CD4-positive, alpha-beta T cell (primary cell): ENCODE data around the gene KCNMA1. TPM values are rescaled to one million over a fixed set of nuclear protein-coding genes. Genes with fewer than 3 reads are reported as not detected.
A peak's percentile ranks its signal among the peaks of the same experiment; 100 is the strongest.

Source experiments
- ATAC-seq: fragments of 200-7000 bp; cut with Tn5 transposase; one replicate; pipeline ENCODE4 v1.10.0; 2022; ENCODE audit warnings: mild to moderate bottlenecking; ENCODE audit not compliant: poor library complexity
- CTCF ChIA-PET: fragments of 350-600 bp; sonication (Branson Sonifier 250); formaldehyde crosslinking; loops from one replicate; lab custom pipeline; 2021; ENCODE audit warnings: antibody characterized with exemption, inconsistent platforms; lab: Charles Lee
- POLR2A ChIA-PET: fragments of 350-600 bp; sonication (Branson Sonifier 250); formaldehyde crosslinking; loops from one replicate; lab custom pipeline; 2021; ENCODE audit warnings: antibody characterized with exemption, inconsistent platforms; lab: Charles Lee
- DNase-seq, 14 experiments: peaks; one replicate each; pipeline ENCODE4 v3.0.0-alpha.2; 2013 to 2020; ENCODE audit warnings: mixed read lengths in 2 of 14
- H3K27ac ChIP-seq, 2 donors: one replicate each; pipeline versions ENCODE4 v1.5.1 to v1.7.0; 2013; ENCODE audit warnings: low read length in 2 of 2, low read depth in 1 of 2, mild to moderate bottlenecking in 1 of 2
- H3K27me3 ChIP-seq, 2 experiments: 1 replicate in 1 of 2; 2 replicates in 1 of 2; pipeline versions ENCODE4 v1.6.1 to v1.7.0; 2013; ENCODE audit warnings: low read length in 2 of 2, control low read depth in 1 of 2, mild to moderate bottlenecking in 1 of 2, moderate library complexity in 1 of 2; ENCODE audit not compliant: insufficient read depth in 2 of 2, control insufficient read depth in 1 of 2
- H3K36me3 ChIP-seq: one replicate; pipeline ENCODE4 v1.6.1; 2013; ENCODE audit warnings: low read length, control low read depth; ENCODE audit not compliant: insufficient read depth
- H3K4me1 ChIP-seq: one replicate; pipeline ENCODE4 v1.6.1; 2013; ENCODE audit warnings: low read length, control low read depth; ENCODE audit not compliant: insufficient read depth
- H3K4me3 ChIP-seq: one replicate; pipeline ENCODE4 v1.5.1; 2013; ENCODE audit warnings: mild to moderate bottlenecking, low read length, moderate library complexity
- H3K9me3 ChIP-seq, 2 experiments: 1 replicate in 1 of 2; 2 replicates in 1 of 2; pipeline versions ENCODE4 v1.6.1 to v1.7.0; 2013; ENCODE audit warnings: low read length in 2 of 2, mild to moderate bottlenecking in 2 of 2, control low read depth in 1 of 2, moderate library complexity in 1 of 2; ENCODE audit not compliant: control insufficient read depth in 1 of 2, insufficient read depth in 1 of 2
- H3K27ac Mint-ChIP-seq: one replicate; pipeline ENCODE4 v1.8.0; 2020; ENCODE audit warnings: mixed read lengths
- H3K27me3 Mint-ChIP-seq: one replicate; pipeline ENCODE4 v1.8.0; 2021; ENCODE audit warnings: mixed read lengths
- H3K36me3 Mint-ChIP-seq: one replicate; pipeline ENCODE4 v1.8.0; 2021; ENCODE audit warnings: low read depth, mixed read lengths
- H3K4me1 Mint-ChIP-seq: one replicate; pipeline ENCODE4 v1.8.0; 2021; ENCODE audit warnings: low read depth, mixed read lengths
- H3K4me3 Mint-ChIP-seq: one replicate; pipeline ENCODE4 v1.8.0; 2020; ENCODE audit warnings: mild to moderate bottlenecking, mixed read lengths
- H3K9me3 Mint-ChIP-seq: one replicate; pipeline ENCODE4 v1.8.0; 2020; ENCODE audit warnings: mixed read lengths
- intact Hi-C, 2 experiments: fragments of 100-400 bp; cut with DNase I in 1 of 2; cut with micrococcal nuclease in 1 of 2; formaldehyde crosslinking; loops; one replicate each; pipeline versions ENCODE4 v1.15.1 to v1.9.0; 2023 to 2025; cut with DNase I, micrococcal nuclease
- total RNA-seq, 174 experiments: library from RNA in 2 of 174; stranded (reverse) in 2 of 174; gene quantifications; one replicate each; pipeline ENCODE4 v1.2.3 and lab custom pipeline; 2021 to 2026
- TF ChIP-seq, protein P1 (sequence below): fragments of 200-600 bp; IDR thresholded peaks from one replicate; pipeline ENCODE4 v1.8.0; 2022; ENCODE audit warnings: antibody characterized with exemption, mild to moderate bottlenecking

Gene KCNMA1
- total RNA-seq, 2 experiments from 2014 or later, result not detected

DNA sequence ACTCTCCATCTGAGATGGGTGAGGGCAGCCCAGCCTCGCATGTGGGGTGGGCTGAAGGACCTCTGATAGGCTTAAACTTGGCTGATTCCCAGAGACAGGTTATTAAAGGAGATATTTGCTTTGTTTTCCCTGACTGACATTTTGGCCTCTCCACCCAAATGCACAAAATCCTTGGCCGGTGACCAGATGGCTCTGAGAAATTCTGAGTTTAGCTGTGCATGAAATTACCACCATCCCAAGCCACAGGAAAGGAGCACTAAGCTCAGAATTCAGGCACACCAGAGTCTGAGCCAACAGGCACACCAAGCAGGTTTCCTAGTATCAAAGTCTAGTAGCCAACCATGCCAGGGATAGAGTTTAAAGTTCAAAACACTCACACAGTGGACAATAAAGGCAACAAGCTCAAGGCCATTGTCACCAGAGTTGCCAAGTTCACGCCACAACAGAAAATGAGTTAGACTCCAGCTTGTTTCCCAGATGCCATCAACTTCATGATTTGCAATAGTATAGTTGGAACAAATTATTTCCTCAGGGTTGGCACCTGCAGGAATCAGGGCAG, 387.6 kb downstream of the KCNMA1 start:
- POLR2A ChIA-PET, result no interaction called here

DNA sequence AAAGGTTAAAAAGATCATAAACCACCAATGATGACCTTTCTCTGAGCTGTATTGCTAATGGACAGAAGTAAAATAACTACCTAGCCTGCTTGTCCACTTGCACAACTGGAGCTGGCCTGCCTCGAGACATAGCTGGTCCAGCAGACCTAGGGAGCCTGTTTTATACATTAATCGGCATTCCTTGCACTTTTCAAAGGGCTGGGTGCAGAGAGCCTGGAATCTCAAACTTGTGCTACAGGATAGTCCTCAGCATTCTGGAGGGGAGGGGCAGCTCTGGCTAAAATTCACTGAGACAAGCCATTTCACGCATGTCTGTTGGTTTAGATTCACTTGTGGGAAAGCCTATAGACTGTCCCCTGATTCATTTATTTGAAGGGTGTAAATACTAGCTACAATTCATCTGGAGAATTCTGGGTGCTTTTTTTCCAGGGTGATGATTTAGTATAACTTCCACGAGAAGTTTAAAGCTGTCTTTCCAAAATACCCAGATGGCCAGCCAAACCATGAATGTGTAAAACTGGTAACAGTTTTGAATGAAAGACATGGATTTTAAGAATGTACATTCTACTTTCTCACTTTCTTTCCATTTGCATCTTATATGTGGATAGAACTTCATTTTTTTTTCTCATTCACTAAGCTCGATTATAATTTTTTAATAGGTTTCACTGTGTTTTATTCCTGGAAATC, 389.4 kb downstream of the KCNMA1 start:
- no peaks in the 10 kb centered on the region for H3K4me1 Mint-ChIP-seq
- Histone ChIP-seq H3K36me3 (no peaks in the 10 kb centered on the region), H3K27ac (no peak overlapping the region), H3K4me3 (no peak overlapping the region), H3K4me1 (no peaks in the 10 kb centered on the region), H3K27me3 (no peaks in the 10 kb centered on the region), H3K9me3 (no peaks in the 10 kb centered on the region)
- ChIA-PET POLR2A (no interaction called here), CTCF (no interaction called here)
- no peak overlapping the region for H3K27ac Mint-ChIP-seq
- ATAC-seq, result no peak
- TF ChIP-seq, protein P1, sequence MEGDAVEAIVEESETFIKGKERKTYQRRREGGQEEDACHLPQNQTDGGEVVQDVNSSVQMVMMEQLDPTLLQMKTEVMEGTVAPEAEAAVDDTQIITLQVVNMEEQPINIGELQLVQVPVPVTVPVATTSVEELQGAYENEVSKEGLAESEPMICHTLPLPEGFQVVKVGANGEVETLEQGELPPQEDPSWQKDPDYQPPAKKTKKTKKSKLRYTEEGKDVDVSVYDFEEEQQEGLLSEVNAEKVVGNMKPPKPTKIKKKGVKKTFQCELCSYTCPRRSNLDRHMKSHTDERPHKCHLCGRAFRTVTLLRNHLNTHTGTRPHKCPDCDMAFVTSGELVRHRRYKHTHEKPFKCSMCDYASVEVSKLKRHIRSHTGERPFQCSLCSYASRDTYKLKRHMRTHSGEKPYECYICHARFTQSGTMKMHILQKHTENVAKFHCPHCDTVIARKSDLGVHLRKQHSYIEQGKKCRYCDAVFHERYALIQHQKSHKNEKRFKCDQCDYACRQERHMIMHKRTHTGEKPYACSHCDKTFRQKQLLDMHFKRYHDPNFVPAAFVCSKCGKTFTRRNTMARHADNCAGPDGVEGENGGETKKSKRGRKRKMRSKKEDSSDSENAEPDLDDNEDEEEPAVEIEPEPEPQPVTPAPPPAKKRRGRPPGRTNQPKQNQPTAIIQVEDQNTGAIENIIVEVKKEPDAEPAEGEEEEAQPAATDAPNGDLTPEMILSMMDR, result no peak
- no peaks in the 10 kb centered on the region for H3K27me3 Mint-ChIP-seq
- H3K9me3 Mint-ChIP-seq, result no peaks in the 10 kb centered on the region
- no peak for DNase-seq
- intact Hi-C loops, result no loop called here
- no peak overlapping the region for H3K4me3 Mint-ChIP-seq
- H3K36me3 Mint-ChIP-seq, result no peaks in the 10 kb centered on the region

More for the DNA sequence above, 387.6 kb downstream of the KCNMA1 start:
- ATAC-seq, result no peak
- CTCF ChIA-PET, result no interaction called here
- TF ChIP-seq, protein P1, result no peak
- no peak overlapping the region for H3K4me3 Mint-ChIP-seq
- no peaks in the 10 kb centered on the region for H3K36me3 ChIP-seq
- no peaks in the 10 kb centered on the region for H3K9me3 ChIP-seq
- H3K27ac Mint-ChIP-seq, result no peak overlapping the region
- H3K36me3 Mint-ChIP-seq, result no peaks in the 10 kb centered on the region
- no peak for DNase-seq
- H3K4me1 ChIP-seq, result no peaks in the 10 kb centered on the region
- no peaks in the 10 kb centered on the region for H3K9me3 Mint-ChIP-seq
- H3K27me3 ChIP-seq, result no peaks in the 10 kb centered on the region
- H3K4me1 Mint-ChIP-seq, result no peaks in the 10 kb centered on the region
- H3K27ac ChIP-seq, result no peak overlapping the region
- intact Hi-C loops, result no loop called here
- no peak overlapping the region for H3K4me3 ChIP-seq
- H3K27me3 Mint-ChIP-seq, result no peaks in the 10 kb centered on the region

DNA sequence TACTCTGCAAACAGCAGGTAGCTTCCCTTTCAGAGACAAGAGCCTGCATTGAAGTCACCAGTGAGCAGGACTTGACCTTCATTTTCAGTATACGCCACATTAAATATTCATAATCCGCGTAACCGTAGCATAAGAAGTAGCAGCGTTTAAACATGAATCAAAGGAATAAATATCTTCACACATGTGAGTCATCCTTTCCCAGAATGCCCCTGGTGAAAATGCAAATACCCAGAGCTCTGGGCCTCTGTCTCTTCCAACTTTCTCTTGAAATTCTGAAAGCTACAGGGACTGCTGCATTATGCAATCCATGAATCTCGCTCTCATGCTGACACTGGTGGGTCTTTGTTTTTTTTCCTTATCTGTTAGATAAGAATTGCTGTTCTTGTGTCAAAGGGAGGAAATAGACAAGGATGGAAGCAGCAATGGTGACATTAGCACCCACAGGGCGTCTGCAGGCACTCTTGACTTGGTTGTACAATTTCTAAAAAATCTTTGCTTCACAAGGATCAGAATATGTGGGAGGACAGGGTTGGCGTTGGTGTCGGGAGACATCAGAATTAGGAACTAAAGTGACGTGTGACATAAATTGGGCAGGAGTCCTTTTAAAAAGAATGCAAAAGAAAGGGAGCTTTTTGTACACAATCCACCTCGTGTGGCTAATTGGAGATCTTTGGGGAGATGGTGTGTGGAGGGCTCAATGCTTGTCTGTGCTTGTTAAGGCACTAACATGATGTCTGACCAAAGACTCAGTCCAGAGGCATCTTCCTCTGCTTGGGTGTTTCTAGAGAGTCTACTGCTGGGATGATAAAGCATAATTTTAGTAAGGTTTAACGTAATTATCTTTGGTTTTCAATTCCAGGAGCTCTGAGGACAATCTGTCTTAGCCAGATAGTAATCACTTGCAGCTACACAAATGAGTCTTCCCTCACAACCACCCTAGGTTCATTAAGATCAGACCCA, 390.3 kb downstream of the KCNMA1 start:
- no peak overlapping the region for H3K4me3 ChIP-seq
- intact Hi-C loops, result no loop called here
- no peaks in the 10 kb centered on the region for H3K9me3 ChIP-seq
- H3K36me3 ChIP-seq, result no peaks in the 10 kb centered on the region
- no peaks in the 10 kb centered on the region for H3K4me1 ChIP-seq
- no peaks in the 10 kb centered on the region for H3K9me3 Mint-ChIP-seq
- ATAC-seq (no peak), DNase-seq (peak in 2 of 14 experiments; percentile 11 to 18)
- H3K27ac Mint-ChIP-seq, result no peak overlapping the region
- H3K27me3 ChIP-seq, result no peaks in the 10 kb centered on the region
- H3K27me3 Mint-ChIP-seq, result no peaks in the 10 kb centered on the region
- POLR2A ChIA-PET, result no interaction called here
- no peaks in the 10 kb centered on the region for H3K4me1 Mint-ChIP-seq
- H3K4me3 Mint-ChIP-seq, result no peak overlapping the region
- no peaks in the 10 kb centered on the region for H3K36me3 Mint-ChIP-seq
- TF ChIP-seq, protein P1, result no peak
- no peak overlapping the region for H3K27ac ChIP-seq
- CTCF ChIA-PET, result no interaction called here
